ENCODE data around the gene C4A. TPM values are rescaled to one million over a fixed set of nuclear protein-coding genes. Genes with fewer than 3 reads are reported as not detected.

Gene C4A
- total and polyA plus RNA-seq, 2 of the 13 experiments (the other 11 are each of a cell fraction or from before 2014, with no cell fraction given), result 165 to 478 TPM

GRCh38 chr6:31947070-31947675, 34.7 kb upstream of the C4A start (continued):
- no peak for TF ChIP-seq CREB1 (IDR thresholded peaks at IDR 0.05)
- TF ChIP-seq CREB1 (CRISPR knock-in tag; IDR thresholded peaks at IDR 0.05), result no peak
- TF ChIP-seq ZNF768 (CRISPR knock-in tag; IDR thresholded peaks at IDR 0.05), result peak; percentile 59; the same call in 1 of the 2 replicates
- peak; percentile 52; the same call in 1 of the 2 replicates for TF ChIP-seq NFKB2 (CRISPR knock-in tag; IDR thresholded peaks at IDR 0.05; ENCODE audit: borderline replicate concordance)
- no peak for TF ChIP-seq NAIF1 (CRISPR knock-in tag; IDR thresholded peaks at IDR 0.05; ENCODE audit: borderline replicate concordance)
- TF ChIP-seq ZSCAN5A (CRISPR knock-in tag; IDR thresholded peaks at IDR 0.05; ENCODE audit: borderline replicate concordance), result no peak
- TF ChIP-seq HNF1B (CRISPR knock-in tag; IDR thresholded peaks at IDR 0.05), result peak; percentile 29; the same call in 1 of the 2 replicates
- no peak for TF ChIP-seq FOXO1 (CRISPR knock-in tag; IDR thresholded peaks at IDR 0.05)
- 0 out of 2 replicates have a peak, but pooled peaks have one; percentile 6 for TF ChIP-seq SSRP1 (CRISPR knock-in tag; IDR thresholded peaks at IDR 0.05)
- TF ChIP-seq RBFOX2 (IDR thresholded peaks at IDR 0.05; ENCODE audit: low read depth, low read length), result peak; percentile 72
- peak; percentile 26; the same call in 1 of the 2 replicates for TF ChIP-seq ZNF746 (CRISPR knock-in tag; IDR thresholded peaks at IDR 0.05)
- TF ChIP-seq GLMP (CRISPR knock-in tag; IDR thresholded peaks at IDR 0.05; ENCODE audit: borderline replicate concordance), result no peak; the same call in 1 of the 2 replicates
- TF ChIP-seq ZFP1 (CRISPR knock-in tag; IDR thresholded peaks at IDR 0.05), result no peak
- TF ChIP-seq NFAT5 (CRISPR knock-in tag; IDR thresholded peaks at IDR 0.05), result 0 out of 2 replicates have a peak, but pooled peaks have one; percentile 53
- peak; percentile 57 for TF ChIP-seq ZNF18 (CRISPR knock-in tag; IDR thresholded peaks at IDR 0.05; ENCODE audit: insufficient replicate concordance)
- no peak for TF ChIP-seq ZNF878 (CRISPR knock-in tag; IDR thresholded peaks at IDR 0.05)
- no peak for TF ChIP-seq HES4 (CRISPR knock-in tag; IDR thresholded peaks at IDR 0.05; ENCODE audit: borderline replicate concordance)
- no peak for TF ChIP-seq ZNF781 (CRISPR knock-in tag; IDR thresholded peaks at IDR 0.05; ENCODE audit: borderline replicate concordance, not compliant biosample characterization)
- no peak; the same call in 1 of the 2 replicates for TF ChIP-seq ZKSCAN5 (CRISPR knock-in tag; IDR thresholded peaks at IDR 0.05)

Measured in HepG2 (cell line).